GM18507 (cell line): ENCODE data around the gene ROBO3.

Experiments used
- DNase-seq: peaks from one replicate; pipeline ENCODE4 v3.0.0; 2011; ENCODE audit warnings: low read depth; ENCODE audit not compliant: insufficient read length; ENCODE audit errors: extremely low spot score
- FAIRE-seq: peaks from 2 replicates; lab custom pipeline; 2011; peaks lifted over from hg19 to GRCh38; lab: Jason Lieb, UNC

ROBO3 gene

GRCh38 chr11:124865181-124865901 lies at the start of gene ROBO3:
Gene ROBO3, plus strand, starts transcription at chr11:124865432. Its CDS starts 146 bp downstream, at chr11:124865578.
- FAIRE-seq, result no peak
- no peak for DNase-seq

- no peak for FAIRE-seq
- no peak for DNase-seq
Measured at GRCh38 chr11:124817036-124817435, 48.2 kb upstream of the ROBO3 start.

GRCh38 chr11:124821995-124822730 lies 43.1 kb upstream of the ROBO3 start:
- FAIRE-seq (no peak), DNase-seq (no peak)

GRCh38 chr11:124823512-124824376 lies 41.5 kb upstream of the ROBO3 start:
- no peak for DNase-seq
- no peak for FAIRE-seq

GRCh38 chr11:124825876-124826275 lies 39.4 kb upstream of the ROBO3 start:
- no peak for DNase-seq
- no peak for FAIRE-seq

GRCh38 chr11:124829986-124830385 lies 35.2 kb upstream of the ROBO3 start:
- no peak for FAIRE-seq
- no peak for DNase-seq

GRCh38 chr11:124830749-124831148 lies 34.5 kb upstream of the ROBO3 start:
- DNase-seq (no peak), FAIRE-seq (no peak)

GRCh38 chr11:124831897-124832296 lies 33.3 kb upstream of the ROBO3 start:
- no peak for DNase-seq
- FAIRE-seq, result no peak

- no peak for FAIRE-seq
- no peak for DNase-seq
Measured at GRCh38 chr11:124832571-124832970, 32.7 kb upstream of the ROBO3 start.

- no peak for FAIRE-seq
Measured at GRCh38 chr11:124834526-124835180, 30.6 kb upstream of the ROBO3 start.

GRCh38 chr11:124835918-124836317 lies 29.3 kb upstream of the ROBO3 start:
- DNase-seq, result no peak
- FAIRE-seq, result no peak

More at GRCh38 chr11:124834526-124835180, 30.6 kb upstream of the ROBO3 start:
- no peak for DNase-seq

- DNase-seq, result peak; percentile 9
- no peak for FAIRE-seq
Measured at GRCh38 chr11:124837491-124837856, 27.8 kb upstream of the ROBO3 start.

GRCh38 chr11:124838805-124839127 lies 26.5 kb upstream of the ROBO3 start:
- FAIRE-seq (no peak), DNase-seq (no peak)

GRCh38 chr11:124839128-124839971 lies 25.9 kb upstream of the ROBO3 start:
- FAIRE-seq (no peak), DNase-seq (no peak)

GRCh38 chr11:124839972-124840621 lies 25.1 kb upstream of the ROBO3 start:
- FAIRE-seq (no peak), DNase-seq (no peak)

GRCh38 chr11:124840666-124841065 lies 24.6 kb upstream of the ROBO3 start:
- FAIRE-seq (no peak), DNase-seq (no peak)

- FAIRE-seq, result no peak
- DNase-seq, result no peak
Measured at GRCh38 chr11:124841201-124841600, 24.0 kb upstream of the ROBO3 start.

GRCh38 chr11:124841840-124842239 lies 23.4 kb upstream of the ROBO3 start:
- DNase-seq, result no peak
- no peak for FAIRE-seq
